ENCODE data around the gene MYADML2.
"Not testable (repeated sequence)": the region's sequence is repeated elsewhere in the genome, so short reads cannot be mapped to it uniquely, and the experiment has no call there.

MYADML2 gene

GRCh38 chr17:81959362-81960129 is 12.5 kb upstream of the MYADML2 start:
- DNase-seq (ENCODE audit: low read depth in 2 of 3, low spot score in 2 of 3) = peak in 2 of 3 experiments; percentile 55 to 62

GRCh38 chr17:81958633-81959342 is 11.8 kb upstream of the MYADML2 start:
- no peak for DNase-seq (ENCODE audit: low read depth in 2 of 3, low spot score in 2 of 3)

- no peak for DNase-seq (ENCODE audit: low read depth in 2 of 3, low spot score in 2 of 3)
These were observed 10.8 kb upstream of the MYADML2 start for GRCh38 chr17:81957691-81958432.

- DNase-seq (ENCODE audit: low read depth in 2 of 3, low spot score in 2 of 3) = no peak
These were observed 9.9 kb upstream of the MYADML2 start for GRCh38 chr17:81956607-81957589.

- no peak for DNase-seq (ENCODE audit: low read depth in 2 of 3, low spot score in 2 of 3)
These were observed 8.9 kb upstream of the MYADML2 start for GRCh38 chr17:81955756-81956544.

GRCh38 chr17:81955058-81955681 is 8.1 kb upstream of the MYADML2 start:
- no peak for DNase-seq (ENCODE audit: low read depth in 2 of 3, low spot score in 2 of 3)

- no peak for DNase-seq (ENCODE audit: low read depth in 2 of 3, low spot score in 2 of 3)
These were observed 7.4 kb upstream of the MYADML2 start for GRCh38 chr17:81954131-81955057.

- not testable (repeated sequence) for DNase-seq (ENCODE audit: low read depth in 2 of 3, low spot score in 2 of 3)
These were observed 6.4 kb upstream of the MYADML2 start for GRCh38 chr17:81953443-81953842.

- DNase-seq (ENCODE audit: low read depth in 2 of 3, low spot score in 2 of 3) = no peak
These were observed 5.8 kb upstream of the MYADML2 start for GRCh38 chr17:81952792-81953228.

GRCh38 chr17:81951785-81952684 is 5.0 kb upstream of the MYADML2 start:
- DNase-seq (ENCODE audit: low read depth in 2 of 3, low spot score in 2 of 3) = no peak

- DNase-seq (ENCODE audit: low read depth in 2 of 3, low spot score in 2 of 3) = no peak
These were observed 3.5 kb upstream of the MYADML2 start for GRCh38 chr17:81950501-81950900.

- DNase-seq (ENCODE audit: low read depth in 2 of 3, low spot score in 2 of 3) = no peak
These were observed 1.8 kb upstream of the MYADML2 start for GRCh38 chr17:81948635-81949378.

GRCh38 chr17:81944858-81945257 is 2.2 kb downstream of the MYADML2 start:
- no peak for DNase-seq (ENCODE audit: low read depth in 2 of 3, low spot score in 2 of 3)

- DNase-seq (ENCODE audit: low read depth in 2 of 3, low spot score in 2 of 3) = no peak
These were observed 4.9 kb downstream of the MYADML2 start for GRCh38 chr17:81942167-81942553.

- DNase-seq (ENCODE audit: low read depth in 2 of 3, low spot score in 2 of 3) = no peak
These were observed 5.4 kb downstream of the MYADML2 start for GRCh38 chr17:81941484-81942166.
